IMR-90 (cell line): ENCODE data around the gene DENND6B.

Experiments used
- BHLHE40 ChIP-seq: fragments of 150-350 bp; IDR thresholded peaks from 2 replicates; pipeline ENCODE4 v1.6.1; 2016; ENCODE audit warnings: mild to moderate bottlenecking, low read depth, low read length
- CEBPB ChIP-seq: IDR thresholded peaks from 2 replicates; pipeline ENCODE4 v1.6.1; 2012; ENCODE audit warnings: low read depth, low read length, improper control_type of control experiment
- CHD1 ChIP-seq: IDR thresholded peaks from 2 replicates; pipeline ENCODE4 v1.6.1; 2012; ENCODE audit warnings: low read depth, low read length, improper control_type of control experiment
- CTCF ChIP-seq: conservative IDR thresholded peaks from 2 replicates; pipeline ENCODE4 v1.5.1; 2012; ENCODE audit warnings: mild to moderate bottlenecking, low read depth, low read length, improper control_type of control experiment
- FOS ChIP-seq: fragments of 150-350 bp; IDR thresholded peaks from 2 replicates; pipeline ENCODE4 v1.6.1; 2016; ENCODE audit warnings: low read depth, low read length
- MAFK ChIP-seq: IDR thresholded peaks from 2 replicates; pipeline ENCODE4 v1.6.1; 2012; ENCODE audit warnings: low read depth, low read length, improper control_type of control experiment
- MAZ ChIP-seq: IDR thresholded peaks from 2 replicates; pipeline ENCODE4 v1.6.1; 2012; ENCODE audit warnings: low read depth, mild to moderate bottlenecking, low read length, improper control_type of control experiment, moderate library complexity, borderline replicate concordance
- MXI1 ChIP-seq: IDR thresholded peaks from 2 replicates; pipeline ENCODE4 v1.6.1; 2012; ENCODE audit warnings: low read depth, mild to moderate bottlenecking, low read length, moderate library complexity, borderline replicate concordance
- NFE2L2 ChIP-seq: fragments of 150-350 bp; IDR thresholded peaks from 2 replicates; pipeline ENCODE4 v1.6.1; 2016; ENCODE audit warnings: low read depth, mild to moderate bottlenecking, low read length
- POLR2A ChIP-seq: IDR thresholded peaks from 2 replicates; pipeline ENCODE4 v1.6.1; 2012; ENCODE audit warnings: mild to moderate bottlenecking, low read depth, low read length
- RCOR1 ChIP-seq: IDR thresholded peaks from 2 replicates; pipeline ENCODE4 v1.6.1; 2012; ENCODE audit warnings: mild to moderate bottlenecking, low read length, improper control_type of control experiment; ENCODE audit not compliant: insufficient replicate concordance
- SMC3 ChIP-seq: fragments of 150-350 bp; IDR thresholded peaks from 2 replicates; pipeline ENCODE4 v1.6.1; 2016; ENCODE audit warnings: low read depth, mild to moderate bottlenecking, antibody characterized with exemption, low read length, moderate library complexity
- TF ChIP-seq, protein P1 (sequence below): fragments of 150-350 bp; IDR thresholded peaks from 2 replicates; pipeline ENCODE4 v1.6.1; 2017; ENCODE audit warnings: mild to moderate bottlenecking, antibody characterized with exemption, low read length, low read depth

- no peak for TF ChIP-seq CTCF
- TF ChIP-seq MAZ = no peak
- no peak for TF ChIP-seq CEBPB
- no peak for TF ChIP-seq POLR2A
- TF ChIP-seq NFE2L2 = no peak
- no peak for TF ChIP-seq CHD1
- TF ChIP-seq SMC3 = no peak
- TF ChIP-seq MXI1 = no peak
- no peak for TF ChIP-seq RCOR1
- TF ChIP-seq FOS = no peak
- no peak for TF ChIP-seq MAFK
- TF ChIP-seq, protein P1, sequence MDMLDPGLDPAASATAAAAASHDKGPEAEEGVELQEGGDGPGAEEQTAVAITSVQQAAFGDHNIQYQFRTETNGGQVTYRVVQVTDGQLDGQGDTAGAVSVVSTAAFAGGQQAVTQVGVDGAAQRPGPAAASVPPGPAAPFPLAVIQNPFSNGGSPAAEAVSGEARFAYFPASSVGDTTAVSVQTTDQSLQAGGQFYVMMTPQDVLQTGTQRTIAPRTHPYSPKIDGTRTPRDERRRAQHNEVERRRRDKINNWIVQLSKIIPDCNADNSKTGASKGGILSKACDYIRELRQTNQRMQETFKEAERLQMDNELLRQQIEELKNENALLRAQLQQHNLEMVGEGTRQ = no peak
- TF ChIP-seq BHLHE40 = no peak
Measured at GRCh38 chr22:50307890-50308596, 18.8 kb downstream of the DENND6B start.
